Duodenal mucosa (tissue), 2 donors: Measurements from ENCODE around the gene ZHX3.

Experiments
- H3K27ac ChIP-seq: one replicate; pipeline ENCODE4 v1.7.0; 2013; ENCODE audit warnings: low read depth, low read length
- H3K27me3 ChIP-seq, 2 donors: one replicate each; pipeline ENCODE4 v1.7.0; 2013; ENCODE audit warnings: low read length in 2 of 2, control low read depth in 1 of 2; ENCODE audit not compliant: insufficient read depth in 2 of 2, control insufficient read depth in 1 of 2
- H3K36me3 ChIP-seq, 2 donors: one replicate each; pipeline ENCODE4 v1.7.0; 2013; ENCODE audit warnings: low read length in 2 of 2, control low read depth in 1 of 2; ENCODE audit not compliant: insufficient read depth in 2 of 2, control insufficient read depth in 1 of 2
- H3K4me1 ChIP-seq, 2 donors: one replicate each; pipeline ENCODE4 v1.7.0; 2013; ENCODE audit warnings: low read length in 2 of 2, control low read depth in 1 of 2; ENCODE audit not compliant: insufficient read depth in 2 of 2, control insufficient read depth in 1 of 2
- H3K4me3 ChIP-seq, 2 donors: one replicate each; pipeline ENCODE4 v1.7.0; 2013; ENCODE audit warnings: low read length in 2 of 2, low read depth in 1 of 2
- H3K9ac ChIP-seq, 2 donors: one replicate each; pipeline ENCODE4 v1.7.0; 2013; ENCODE audit warnings: low read length in 2 of 2, low read depth in 1 of 2
- H3K9me3 ChIP-seq, 2 donors: one replicate each; pipeline ENCODE4 v1.7.0; 2013; ENCODE audit warnings: low read length in 2 of 2, control low read depth in 1 of 2; ENCODE audit not compliant: control insufficient read depth in 1 of 2

Gene ZHX3

GRCh38 chr20:41217422-41217821 is 100.1 kb downstream of the ZHX3 start:
- no peaks in the 10 kb centered on the region for H3K27me3 ChIP-seq
- H3K9ac ChIP-seq, result no peak overlapping the region
- H3K36me3 ChIP-seq, result no peaks in the 10 kb centered on the region
- no peak overlapping the region for H3K4me3 ChIP-seq
- peaks cover 0 to 3% of the 10 kb centered on the region in 2 donors for H3K4me1 ChIP-seq
- no peak overlapping the region for H3K27ac ChIP-seq
- H3K9me3 ChIP-seq, result no peaks in the 10 kb centered on the region

- Histone ChIP-seq H3K36me3 (no peaks in the 10 kb centered on the region), H3K9me3 (no peaks in the 10 kb centered on the region), H3K27me3 (no peaks in the 10 kb centered on the region), H3K4me3 (no peak overlapping the region), H3K4me1 (no peaks in the 10 kb centered on the region), H3K27ac (no peak overlapping the region), H3K9ac (no peak overlapping the region)
Measured at GRCh38 chr20:41214666-41215065, 102.9 kb downstream of the ZHX3 start.

- no peak overlapping the region for H3K27ac ChIP-seq
- H3K4me3 ChIP-seq, result no peak overlapping the region
- H3K9ac ChIP-seq, result no peak overlapping the region
- H3K9me3 ChIP-seq, result no peaks in the 10 kb centered on the region
- H3K4me1 ChIP-seq, result no peaks in the 10 kb centered on the region
- H3K36me3 ChIP-seq, result no peaks in the 10 kb centered on the region
- H3K27me3 ChIP-seq, result no peaks in the 10 kb centered on the region
Measured at GRCh38 chr20:41214202-41214601, 103.3 kb downstream of the ZHX3 start.

- Histone ChIP-seq H3K27ac (no peak overlapping the region), H3K9me3 (no peaks in the 10 kb centered on the region), H3K4me1 (no peaks in the 10 kb centered on the region), H3K4me3 (no peak overlapping the region), H3K9ac (no peak overlapping the region), H3K27me3 (no peaks in the 10 kb centered on the region), H3K36me3 (no peaks in the 10 kb centered on the region)
Measured at GRCh38 chr20:41213150-41213820, 104.2 kb downstream of the ZHX3 start.

- H3K27ac ChIP-seq, result no peak overlapping the region
Measured at GRCh38 chr20:41205313-41205712, 112.2 kb downstream of the ZHX3 start.

GRCh38 chr20:41204304-41205265 is 112.9 kb downstream of the ZHX3 start:
- no peaks in the 10 kb centered on the region for H3K4me1 ChIP-seq
- no peak overlapping the region for H3K9ac ChIP-seq
- no peaks in the 10 kb centered on the region for H3K9me3 ChIP-seq
- H3K4me3 ChIP-seq, result no peak overlapping the region
- no peak overlapping the region for H3K27ac ChIP-seq
- H3K36me3 ChIP-seq, result peaks cover 13 to 26% of the 10 kb centered on the region in 2 donors
- no peaks in the 10 kb centered on the region for H3K27me3 ChIP-seq

More at GRCh38 chr20:41205313-41205712, 112.2 kb downstream of the ZHX3 start:
- peaks cover 13 to 26% of the 10 kb centered on the region in 2 donors for H3K36me3 ChIP-seq
- H3K27me3 ChIP-seq, result no peaks in the 10 kb centered on the region
- no peak overlapping the region for H3K9ac ChIP-seq
- no peak overlapping the region for H3K4me3 ChIP-seq
- H3K9me3 ChIP-seq, result no peaks in the 10 kb centered on the region
- H3K4me1 ChIP-seq, result no peaks in the 10 kb centered on the region

- no peak overlapping the region for H3K4me3 ChIP-seq
- H3K27ac ChIP-seq, result no peak overlapping the region
- H3K9ac ChIP-seq, result no peak overlapping the region
- H3K36me3 ChIP-seq, result peaks cover 13 to 26% of the 10 kb centered on the region in 2 donors
- H3K27me3 ChIP-seq, result no peaks in the 10 kb centered on the region
- peaks cover 0 to 7% of the 10 kb centered on the region in 2 donors for H3K9me3 ChIP-seq
- no peaks in the 10 kb centered on the region for H3K4me1 ChIP-seq
Measured at GRCh38 chr20:41203660-41204059, 113.9 kb downstream of the ZHX3 start.

GRCh38 chr20:41202426-41202825 is 115.1 kb downstream of the ZHX3 start:
- Histone ChIP-seq H3K27me3 (no peaks in the 10 kb centered on the region), H3K27ac (no peak overlapping the region), H3K9ac (no peak overlapping the region), H3K36me3 (peaks cover 13 to 26% of the 10 kb centered on the region in 2 donors), H3K4me1 (no peaks in the 10 kb centered on the region), H3K9me3 (peaks cover 0 to 12% of the 10 kb centered on the region in 2 donors), H3K4me3 (no peak overlapping the region)

GRCh38 chr20:41201760-41202159 is 115.8 kb downstream of the ZHX3 start:
- Histone ChIP-seq H3K27me3 (no peaks in the 10 kb centered on the region), H3K27ac (no peak overlapping the region), H3K9me3 (peaks cover 0 to 12% of the 10 kb centered on the region in 2 donors), H3K4me3 (no peak overlapping the region), H3K9ac (no peak overlapping the region), H3K36me3 (peaks cover 13 to 26% of the 10 kb centered on the region in 2 donors), H3K4me1 (no peaks in the 10 kb centered on the region)
